GM21423 (cell line): ENCODE measurements around the gene DNHD1.

Experiments used
- ATAC-seq: cut with Tn5 transposase; IDR thresholded peaks from one replicate; pipeline ENCODE4 v1.9.1; 2021; ENCODE audit warnings: mild to moderate bottlenecking, moderate library complexity; ENCODE audit not compliant: unreplicated experiment

Gene DNHD1

GRCh38 chr11:6611092-6611962 is 114.2 kb downstream of the DNHD1 start:
- no peak for ATAC-seq

GRCh38 chr11:6611963-6612212 is 114.8 kb downstream of the DNHD1 start:
- ATAC-seq = peak; percentile 12

GRCh38 chr11:6612213-6613041 is 115.3 kb downstream of the DNHD1 start, which contains the start of gene TAF10:
Gene TAF10 (minus strand): TSS chr11:6612216. CDS start chr11:6612189, 27 bp downstream.
- ATAC-seq = peak; percentile 90

- ATAC-seq = no peak
These were observed 116.4 kb downstream of the DNHD1 start for GRCh38 chr11:6613496-6613895.

- no peak for ATAC-seq
These were observed 117.4 kb downstream of the DNHD1 start for GRCh38 chr11:6614446-6614845.

- ATAC-seq = no peak
These were observed 118.0 kb downstream of the DNHD1 start for GRCh38 chr11:6615046-6615445.

GRCh38 chr11:6615882-6616585 is 119.0 kb downstream of the DNHD1 start:
- no peak for ATAC-seq

- no peak for ATAC-seq
These were observed 119.6 kb downstream of the DNHD1 start for GRCh38 chr11:6616596-6617250.

GRCh38 chr11:6617315-6617781 is 120.3 kb downstream of the DNHD1 start:
- no peak for ATAC-seq

- ATAC-seq = no peak
These were observed 121.3 kb downstream of the DNHD1 start for GRCh38 chr11:6618117-6619003.

GRCh38 chr11:6619004-6619745 is 122.1 kb downstream of the DNHD1 start, which contains the start of gene TPP1:
Gene TPP1 (minus strand): TSS chr11:6619422. CDS start chr11:6619400, 22 bp downstream.
- ATAC-seq = peak; percentile 99

GRCh38 chr11:6620636-6621035 is 123.6 kb downstream of the DNHD1 start:
- no peak for ATAC-seq
